GM21737 (cell line): ENCODE measurements around the gene ATP1B2.
"Not testable (repeated sequence)": the region's sequence is repeated elsewhere in the genome, so short reads cannot be mapped to it uniquely, and the experiment has no call there.

ENCODE experiments used
- ATAC-seq: cut with Tn5 transposase; IDR thresholded peaks from one replicate; pipeline ENCODE4 v1.9.1; 2021; ENCODE audit warnings: mild to moderate bottlenecking, moderate library complexity; ENCODE audit not compliant: unreplicated experiment

Gene ATP1B2

GRCh38 chr17:7633093-7633492, 17.6 kb upstream of the ATP1B2 start:
- no peak for ATAC-seq

- no peak for ATAC-seq
Observed at GRCh38 chr17:7634384-7634783, 16.3 kb upstream of the ATP1B2 start.

GRCh38 chr17:7636163-7636562, 14.6 kb upstream of the ATP1B2 start:
- ATAC-seq: no peak

DNA sequence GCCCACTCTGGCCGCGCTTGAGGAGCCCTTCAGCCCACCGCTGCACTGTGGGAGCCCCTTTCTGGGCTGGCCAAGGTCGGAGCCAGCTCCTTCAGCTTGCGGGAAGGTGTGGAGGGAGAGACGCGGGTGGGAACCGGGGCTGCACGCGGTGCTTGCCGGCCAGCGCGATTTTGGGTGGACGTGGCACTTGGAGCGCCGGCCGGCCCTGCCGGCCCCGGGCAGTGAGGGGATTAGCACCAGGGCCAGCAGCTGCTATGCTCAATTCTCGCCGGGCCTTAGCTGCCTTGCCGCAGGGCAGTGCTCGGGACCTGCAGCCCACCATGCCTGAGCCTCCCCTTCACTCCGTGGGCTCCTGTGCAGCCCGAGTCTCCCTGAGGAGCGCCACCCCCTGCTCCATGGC, 9.9 kb upstream of the ATP1B2 start:
- no peak for ATAC-seq

- ATAC-seq: not testable (repeated sequence)
Observed at GRCh38 chr17:7641635-7642034, 9.1 kb upstream of the ATP1B2 start.

DNA sequence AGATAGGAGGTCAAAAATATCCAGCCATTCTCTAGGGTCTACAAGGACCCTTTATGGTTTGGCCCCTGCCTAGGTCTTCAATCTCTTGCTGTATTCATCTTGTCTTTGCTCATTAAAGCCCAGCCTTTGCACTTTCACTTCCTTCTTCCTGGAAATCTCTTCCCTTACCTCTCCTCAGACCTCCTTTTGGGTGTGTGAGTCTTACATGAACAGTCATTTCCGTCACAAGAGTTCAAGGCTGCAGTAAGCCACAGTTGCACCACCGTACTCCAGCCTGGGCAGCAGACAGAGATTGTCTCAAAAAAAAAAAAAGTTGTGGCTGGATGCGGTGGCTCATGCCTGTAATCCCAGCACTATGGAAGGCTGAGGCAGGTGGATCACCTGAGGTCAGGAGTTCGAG, 6.0 kb upstream of the ATP1B2 start:
- no peak for ATAC-seq

DNA sequence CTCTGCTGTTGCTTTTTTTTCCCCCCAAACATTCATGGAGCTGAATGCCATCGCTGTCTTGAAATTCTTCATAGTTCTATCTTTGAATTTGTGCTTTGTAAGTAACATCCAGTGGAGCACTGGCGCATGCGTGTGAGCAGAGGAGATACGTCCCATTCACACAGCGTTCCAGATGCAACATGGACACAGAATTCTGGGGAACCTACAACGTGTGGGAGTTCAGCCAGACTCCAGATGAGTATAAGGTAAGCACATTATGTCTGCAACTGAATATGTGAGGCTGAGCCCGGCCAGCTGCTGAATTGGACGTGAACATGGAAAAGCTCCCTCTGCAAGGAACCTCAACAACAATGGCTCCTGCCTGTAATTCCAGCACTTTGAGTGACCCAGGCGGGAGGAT, 4.3 kb upstream of the ATP1B2 start:
- ATAC-seq: no peak

DNA sequence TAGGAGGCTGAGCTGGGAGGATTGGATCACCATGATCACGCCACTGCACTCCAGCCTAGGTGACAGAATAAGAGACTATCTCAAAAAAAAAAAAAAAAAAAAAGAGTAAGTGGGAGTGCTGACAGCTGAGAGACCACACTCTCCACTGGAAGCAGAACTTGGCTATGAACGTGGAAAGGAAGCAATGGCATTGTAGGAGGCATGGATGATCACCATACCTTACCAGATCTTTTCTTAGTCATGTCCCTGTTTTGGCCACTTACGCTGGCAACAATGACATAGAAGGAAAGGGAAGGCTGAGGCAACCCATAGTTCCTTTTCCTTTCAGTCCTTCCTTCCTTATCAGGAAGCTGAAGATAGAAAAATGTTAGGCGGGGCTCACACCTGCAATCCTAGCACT, 3.7 kb upstream of the ATP1B2 start:
- no peak for ATAC-seq

GRCh38 chr17:7651097-7651664, 455 bp downstream of the ATP1B2 start:
- no peak for ATAC-seq

GRCh38 chr17:7651665-7652387, 1.1 kb downstream of the ATP1B2 start:
- no peak for ATAC-seq

GRCh38 chr17:7652388-7653356, 1.9 kb downstream of the ATP1B2 start:
- ATAC-seq: no peak

- no peak for ATAC-seq
Observed at GRCh38 chr17:7654832-7655540, 4.3 kb downstream of the ATP1B2 start.

GRCh38 chr17:7655541-7655840, 4.8 kb downstream of the ATP1B2 start:
- ATAC-seq: no peak

- no peak for ATAC-seq
Observed at GRCh38 chr17:7656958-7657609, 6.4 kb downstream of the ATP1B2 start.

GRCh38 chr17:7667656-7668406, 17.1 kb downstream of the ATP1B2 start:
- ATAC-seq: no peak

GRCh38 chr17:7668482-7668881, 17.8 kb downstream of the ATP1B2 start:
- ATAC-seq: no peak

GRCh38 chr17:7673239-7673638, 22.5 kb downstream of the ATP1B2 start:
- ATAC-seq: no peak

- ATAC-seq: no peak
Observed at GRCh38 chr17:7674934-7675333, 24.2 kb downstream of the ATP1B2 start.

GRCh38 chr17:7676533-7676932, 25.8 kb downstream of the ATP1B2 start:
- no peak for ATAC-seq
